Measurements from ENCODE around the gene CENPM. TPM values are rescaled to one million over a fixed set of nuclear protein-coding genes. Genes with fewer than 3 reads are reported as not detected.

The CENPM gene
- total RNA-seq, 4 donors from 2014 or later: 5.9 to 20.2 (median 9.1) TPM

DNA sequence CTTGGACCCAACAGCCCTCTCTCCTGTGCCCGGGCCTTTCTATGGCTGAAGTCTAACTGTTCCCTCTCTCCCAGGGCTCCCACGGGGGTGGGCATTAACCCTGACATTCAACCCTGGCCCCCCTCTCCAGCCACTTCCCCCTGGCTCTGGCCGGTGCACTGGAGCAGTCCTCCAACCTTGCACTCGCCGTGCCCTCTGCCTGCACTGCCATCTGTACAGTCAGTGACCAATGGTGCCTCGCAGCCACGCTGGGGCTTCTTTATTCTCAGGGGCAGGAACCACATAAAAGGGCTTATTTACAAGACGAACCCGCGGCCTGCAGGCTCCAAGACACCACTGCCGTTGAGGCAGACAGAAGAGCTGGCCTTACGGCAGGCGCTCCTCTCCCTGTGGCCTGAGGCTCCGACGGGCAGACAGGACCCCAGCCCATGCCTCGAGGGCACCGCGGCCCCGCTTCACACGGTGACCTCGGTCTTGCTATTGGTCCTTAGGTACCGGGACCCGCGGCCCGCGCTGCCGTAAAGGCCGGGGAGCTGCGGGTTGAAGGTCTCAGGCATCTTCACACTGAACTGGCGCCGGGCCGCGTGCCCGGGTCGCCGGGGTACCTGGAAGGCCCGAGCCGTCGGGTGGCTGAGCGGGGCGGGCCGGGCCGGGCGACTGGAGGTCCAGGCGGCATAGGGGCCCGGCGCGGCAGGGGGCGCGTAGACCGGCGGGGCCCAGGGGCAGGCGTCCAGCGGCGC is 37.5 kb downstream of the CENPM start:
- TF ChIP-seq POLR2A (IDR thresholded peaks at IDR 0.05): no peak
- TF ChIP-seq, protein P1, sequence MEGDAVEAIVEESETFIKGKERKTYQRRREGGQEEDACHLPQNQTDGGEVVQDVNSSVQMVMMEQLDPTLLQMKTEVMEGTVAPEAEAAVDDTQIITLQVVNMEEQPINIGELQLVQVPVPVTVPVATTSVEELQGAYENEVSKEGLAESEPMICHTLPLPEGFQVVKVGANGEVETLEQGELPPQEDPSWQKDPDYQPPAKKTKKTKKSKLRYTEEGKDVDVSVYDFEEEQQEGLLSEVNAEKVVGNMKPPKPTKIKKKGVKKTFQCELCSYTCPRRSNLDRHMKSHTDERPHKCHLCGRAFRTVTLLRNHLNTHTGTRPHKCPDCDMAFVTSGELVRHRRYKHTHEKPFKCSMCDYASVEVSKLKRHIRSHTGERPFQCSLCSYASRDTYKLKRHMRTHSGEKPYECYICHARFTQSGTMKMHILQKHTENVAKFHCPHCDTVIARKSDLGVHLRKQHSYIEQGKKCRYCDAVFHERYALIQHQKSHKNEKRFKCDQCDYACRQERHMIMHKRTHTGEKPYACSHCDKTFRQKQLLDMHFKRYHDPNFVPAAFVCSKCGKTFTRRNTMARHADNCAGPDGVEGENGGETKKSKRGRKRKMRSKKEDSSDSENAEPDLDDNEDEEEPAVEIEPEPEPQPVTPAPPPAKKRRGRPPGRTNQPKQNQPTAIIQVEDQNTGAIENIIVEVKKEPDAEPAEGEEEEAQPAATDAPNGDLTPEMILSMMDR (IDR thresholded peaks at IDR 0.05): no peak
- WGBS, 2 donors: 54 to 57% methylated on average over 12 to 18 of the region's 55 CpGs
- no peak overlapping the region for H3K4me3 ChIP-seq (ENCODE audit: low read depth, poor library complexity, severe bottlenecking)
- DNase-seq (ENCODE audit: low spot score in 2 of 2): no peak
- intact Hi-C loops (cut with DNase I; ENCODE audit: low total_unique reads): no loop called here

- intact Hi-C loops (cut with DNase I; ENCODE audit: low total_unique reads): no loop called here
- DNase-seq (ENCODE audit: low spot score in 2 of 2): no peak
- 55 to 73% methylated on average over 10 to 13 of the region's 14 CpGs for WGBS, 2 donors
- H3K4me3 ChIP-seq (ENCODE audit: low read depth, poor library complexity, severe bottlenecking): no peak overlapping the region
- TF ChIP-seq, protein P1 (IDR thresholded peaks at IDR 0.05): no peak
- TF ChIP-seq POLR2A (IDR thresholded peaks at IDR 0.05): no peak
These were observed 38.3 kb downstream of the CENPM start for GRCh38 chr22:41908411-41909309.

GRCh38 chr22:41907436-41908401 is 39.2 kb downstream of the CENPM start:
- no peak overlapping the region for H3K4me3 ChIP-seq (ENCODE audit: low read depth, poor library complexity, severe bottlenecking)
- intact Hi-C loops (cut with DNase I; ENCODE audit: low total_unique reads): no loop called here
- no peak for DNase-seq (ENCODE audit: low spot score in 2 of 2)
- 81 to 82% methylated on average over 7 to 9 of the region's 10 CpGs for WGBS, 2 donors
- TF ChIP-seq POLR2A (IDR thresholded peaks at IDR 0.05): no peak
- TF ChIP-seq, protein P1 (IDR thresholded peaks at IDR 0.05): no peak

- no peak overlapping the region for H3K4me3 ChIP-seq (ENCODE audit: low read depth, poor library complexity, severe bottlenecking)
- no peak for DNase-seq (ENCODE audit: low spot score in 2 of 2)
- 93 to 94% methylated on average over 5 of the region's 5 CpGs for WGBS, 2 donors
- no peak for TF ChIP-seq POLR2A (IDR thresholded peaks at IDR 0.05)
- TF ChIP-seq, protein P1 (IDR thresholded peaks at IDR 0.05): no peak
- intact Hi-C loops (cut with DNase I; ENCODE audit: low total_unique reads): no loop called here
These were observed 40.1 kb downstream of the CENPM start for GRCh38 chr22:41906822-41907221.

- no peak for DNase-seq (ENCODE audit: low spot score in 2 of 2)
- no peak for TF ChIP-seq POLR2A (IDR thresholded peaks at IDR 0.05)
- TF ChIP-seq, protein P1 (IDR thresholded peaks at IDR 0.05): no peak
- intact Hi-C loops (cut with DNase I; ENCODE audit: low total_unique reads): no loop called here
- no peak overlapping the region for H3K4me3 ChIP-seq (ENCODE audit: low read depth, poor library complexity, severe bottlenecking)
- 89 to 92% methylated on average over 16 to 23 of the region's 23 CpGs for WGBS, 2 donors
These were observed 41.3 kb downstream of the CENPM start for GRCh38 chr22:41905411-41906202.
